HG02884 (cell line): ENCODE measurements around the gene CAPN10.

Experiments used
- ATAC-seq: cut with Tn5 transposase; IDR thresholded peaks from one replicate; pipeline ENCODE4 v1.9.1; 2021; ENCODE audit warnings: mild to moderate bottlenecking, moderate library complexity; ENCODE audit not compliant: unreplicated experiment

Gene CAPN10

GRCh38 chr2:240620859-240621258 is 34.3 kb downstream of the CAPN10 start:
- no peak for ATAC-seq

- ATAC-seq, result no peak
Observed at GRCh38 chr2:240622060-240622411, 35.5 kb downstream of the CAPN10 start.

- ATAC-seq, result no peak
Observed at GRCh38 chr2:240622531-240623235, 36.1 kb downstream of the CAPN10 start.

GRCh38 chr2:240623531-240624010 is 37.0 kb downstream of the CAPN10 start:
- ATAC-seq, result no peak

DNA sequence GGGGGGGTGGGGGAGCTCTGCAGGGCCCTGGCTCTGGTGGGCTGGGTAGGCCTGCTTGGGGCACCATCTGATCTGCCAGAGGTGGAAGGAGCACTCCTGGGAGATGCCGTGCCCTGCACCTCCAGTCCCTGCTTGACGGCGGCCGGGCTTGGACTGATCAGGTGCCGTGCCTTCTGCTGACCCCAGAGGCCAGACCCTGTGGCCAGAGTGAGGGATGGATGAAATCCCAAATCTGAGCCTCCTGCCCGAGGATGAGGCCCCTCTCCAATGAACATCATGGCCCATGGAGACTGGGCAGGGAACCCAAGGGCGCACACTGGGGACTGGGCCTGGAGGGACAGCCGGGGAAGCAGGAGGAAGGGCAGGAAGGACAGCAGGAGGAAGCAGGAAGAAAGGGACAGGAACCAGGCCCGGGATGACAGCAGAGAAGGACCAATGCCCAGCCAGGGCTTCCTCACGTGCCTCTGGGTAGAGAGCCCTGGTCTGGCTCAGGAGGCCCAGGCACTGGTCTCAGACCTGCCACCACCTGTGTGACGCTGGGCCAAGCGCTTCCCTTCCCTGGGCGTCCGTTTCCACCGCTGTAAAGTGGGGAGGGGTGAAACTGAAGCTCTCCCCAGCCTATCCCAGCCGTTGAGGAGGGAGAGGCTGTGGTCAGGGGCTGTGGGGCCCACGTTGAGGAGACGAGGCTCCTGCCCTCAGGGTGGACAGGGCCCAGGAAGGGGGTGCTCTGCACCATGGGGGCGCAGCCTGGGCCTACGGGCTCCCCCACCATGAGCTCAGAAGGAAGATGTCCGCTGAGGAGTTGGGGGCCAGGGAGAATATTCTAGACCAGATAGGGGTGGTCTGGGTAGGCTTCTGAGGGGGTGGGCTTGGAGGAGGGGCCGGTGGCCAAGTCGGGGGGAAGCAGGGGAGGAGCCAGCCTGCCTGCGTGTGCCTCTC is 37.7 kb downstream of the CAPN10 start:
- ATAC-seq, result no peak

DNA sequence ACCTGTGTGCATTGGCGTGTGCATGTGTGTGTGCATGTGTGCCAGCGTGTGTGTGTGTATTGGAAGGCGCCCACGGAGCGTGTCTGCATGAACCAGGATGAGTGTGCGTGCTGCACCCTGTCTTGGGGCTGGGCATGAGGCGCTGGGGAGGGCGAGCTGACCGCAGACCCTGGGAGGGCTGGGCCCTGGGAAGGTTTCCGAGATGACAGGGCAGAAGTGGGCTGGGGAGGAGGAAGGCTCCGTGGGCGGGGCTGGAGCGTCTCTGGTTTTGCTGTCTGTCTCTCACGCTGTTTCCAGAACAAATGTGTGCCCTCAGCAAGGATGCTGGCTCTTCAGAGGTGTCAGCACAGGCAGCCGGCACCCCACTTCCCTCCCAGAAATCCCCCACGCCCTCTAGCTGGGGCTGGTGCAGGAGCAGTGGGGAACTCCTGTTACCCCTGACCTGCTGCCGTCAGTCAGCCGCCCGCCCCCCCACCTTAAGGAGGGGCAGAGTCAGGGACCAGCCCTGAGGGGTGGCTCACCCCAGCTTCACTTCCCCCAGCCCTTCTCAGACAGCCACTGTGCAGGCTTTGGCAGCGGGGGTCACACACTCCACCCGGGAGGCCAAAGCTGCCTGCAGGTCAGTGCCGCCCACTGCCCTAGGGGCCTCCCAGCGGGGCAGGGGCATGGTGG is 38.6 kb downstream of the CAPN10 start, which contains the start of gene GPR35:
Gene GPR35 (plus strand): TSS at position 531 of the 672 bp plus-strand sequence. CDS start 4,473 bp downstream, outside the sequence.
- ATAC-seq, result no peak

DNA sequence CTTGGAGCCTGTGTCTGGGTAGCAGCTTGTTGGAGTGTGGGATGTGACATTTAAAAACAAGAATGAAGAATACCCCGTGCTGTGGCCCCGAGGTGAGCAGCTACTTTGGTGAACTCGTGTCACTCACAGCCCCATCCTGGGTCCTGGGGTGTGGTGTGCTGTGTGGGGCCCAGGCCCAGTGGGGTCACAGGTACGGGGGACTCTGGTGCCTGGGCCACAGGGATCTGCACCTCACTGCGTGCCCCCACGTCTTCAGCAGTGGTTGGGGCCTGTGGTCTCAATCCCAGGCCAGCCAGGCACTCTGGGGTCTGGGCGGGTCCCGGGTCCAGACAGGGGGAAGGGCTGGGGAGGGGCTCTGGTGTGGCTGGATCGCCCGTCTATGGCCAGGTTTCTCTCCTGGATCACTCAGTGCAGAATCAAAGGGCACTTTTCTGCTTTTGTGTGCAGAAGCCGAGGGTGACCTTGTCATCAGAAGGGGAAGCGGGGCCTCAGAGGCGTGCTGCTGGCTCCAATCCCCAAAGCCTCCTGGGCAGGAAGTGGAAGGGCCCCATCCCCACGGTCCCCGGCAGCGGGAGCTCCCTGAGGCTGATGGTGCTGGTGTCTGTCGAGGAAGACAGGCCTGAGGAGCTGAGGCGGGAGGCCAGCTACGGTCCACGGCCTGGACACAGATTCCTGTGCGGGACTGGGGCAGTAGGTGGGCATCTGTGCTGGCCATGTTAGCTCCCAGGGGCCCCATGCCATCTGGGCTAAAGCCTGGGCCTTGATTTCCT is 40.2 kb downstream of the CAPN10 start:
- no peak for ATAC-seq

DNA sequence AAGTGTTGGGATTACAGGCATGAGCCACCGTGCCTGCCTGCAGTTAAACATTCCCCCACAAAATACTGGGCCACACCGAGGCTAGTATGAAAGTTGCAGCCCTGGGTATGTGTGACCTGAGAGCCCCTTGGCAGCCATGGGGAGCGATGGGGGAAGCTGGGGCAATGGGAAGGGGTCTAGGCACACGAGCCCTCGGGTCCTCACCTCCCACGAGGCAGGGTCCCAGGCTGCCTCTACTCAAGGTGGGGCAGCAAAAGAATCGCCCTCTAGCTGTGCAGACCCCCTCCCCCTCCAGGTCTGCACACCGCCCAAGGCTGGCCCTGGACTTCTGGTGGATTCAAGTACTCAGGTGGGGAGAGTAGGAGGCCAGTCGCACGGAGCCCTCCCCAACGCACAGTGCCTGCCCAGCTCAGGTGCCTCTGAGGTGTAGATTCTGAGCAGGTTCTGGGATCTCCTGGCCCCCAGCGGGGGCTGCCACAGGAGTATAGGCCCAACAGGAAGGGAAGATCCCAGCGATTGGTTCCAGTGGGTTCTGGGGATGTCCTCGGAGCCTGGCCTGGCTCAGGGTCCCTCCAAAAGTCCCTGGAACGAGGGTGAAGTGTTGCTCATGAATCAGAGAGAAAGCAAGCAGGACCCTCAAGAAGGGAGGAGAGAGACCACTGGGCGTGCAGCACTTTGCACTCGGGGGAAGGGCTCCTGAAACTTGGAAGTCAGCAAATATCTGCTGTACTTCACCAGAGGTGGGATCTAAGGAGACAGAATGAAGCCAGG is 41.4 kb downstream of the CAPN10 start:
- no peak for ATAC-seq

GRCh38 chr2:240628507-240628807 is 41.9 kb downstream of the CAPN10 start:
- ATAC-seq, result no peak

- ATAC-seq, result no peak
Observed at GRCh38 chr2:240628808-240629618, 42.5 kb downstream of the CAPN10 start.

DNA sequence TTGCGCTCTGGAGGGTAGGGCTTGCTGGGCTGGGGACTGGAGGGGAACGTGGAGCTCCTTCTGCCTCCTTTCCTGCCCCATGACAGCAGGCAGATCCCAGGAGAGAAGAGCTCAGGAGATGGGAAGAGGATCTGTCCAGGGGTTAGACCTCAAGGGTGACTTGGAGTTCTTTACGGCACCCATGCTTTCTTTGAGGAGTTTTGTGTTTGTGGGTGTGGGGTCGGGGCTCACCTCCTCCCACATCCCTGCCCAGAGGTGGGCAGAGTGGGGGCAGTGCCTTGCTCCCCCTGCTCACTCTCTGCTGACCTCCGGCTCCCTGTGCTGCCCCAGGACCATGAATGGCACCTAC is 43.1 kb downstream of the CAPN10 start:
- no peak for ATAC-seq

- ATAC-seq, result no peak
Observed at GRCh38 chr2:240629968-240630770, 43.6 kb downstream of the CAPN10 start.

- no peak for ATAC-seq
Observed at GRCh38 chr2:240630771-240631547, 44.4 kb downstream of the CAPN10 start.

- no peak for ATAC-seq
Observed at GRCh38 chr2:240631548-240632305, 45.2 kb downstream of the CAPN10 start.

DNA sequence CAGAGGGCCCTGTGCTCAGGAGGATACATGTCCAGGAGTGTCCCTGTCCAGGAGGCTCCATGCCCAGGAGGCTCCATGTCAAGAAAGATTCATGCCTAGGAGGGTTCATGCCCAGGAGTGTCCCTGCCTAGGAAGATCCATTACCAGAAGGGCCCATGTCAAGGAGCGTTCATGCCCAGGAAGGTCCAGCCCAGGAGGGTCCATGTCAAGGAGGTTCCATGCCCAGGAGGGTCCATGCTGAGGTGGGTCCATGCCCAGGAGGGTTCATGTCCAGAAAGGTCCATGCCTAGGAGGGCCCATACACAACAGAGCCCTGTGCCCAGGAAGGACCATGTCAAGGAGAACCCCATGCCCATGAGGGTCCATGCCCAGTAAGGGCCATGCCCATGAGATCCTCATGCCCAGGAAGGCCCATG is 45.8 kb downstream of the CAPN10 start:
- no peak for ATAC-seq

GRCh38 chr2:240635121-240635997 is 48.8 kb downstream of the CAPN10 start:
- ATAC-seq, result no peak
